GM19035 (cell line): ENCODE measurements around the gene VAMP8.
"Not testable (repeated sequence)": the region's sequence is repeated elsewhere in the genome, so short reads cannot be mapped to it uniquely, and the experiment has no call there.

Experiments used
- ATAC-seq: cut with Tn5 transposase; IDR thresholded peaks from one replicate; pipeline ENCODE4 v1.9.1; 2021; ENCODE audit not compliant: unreplicated experiment

VAMP8 gene

DNA sequence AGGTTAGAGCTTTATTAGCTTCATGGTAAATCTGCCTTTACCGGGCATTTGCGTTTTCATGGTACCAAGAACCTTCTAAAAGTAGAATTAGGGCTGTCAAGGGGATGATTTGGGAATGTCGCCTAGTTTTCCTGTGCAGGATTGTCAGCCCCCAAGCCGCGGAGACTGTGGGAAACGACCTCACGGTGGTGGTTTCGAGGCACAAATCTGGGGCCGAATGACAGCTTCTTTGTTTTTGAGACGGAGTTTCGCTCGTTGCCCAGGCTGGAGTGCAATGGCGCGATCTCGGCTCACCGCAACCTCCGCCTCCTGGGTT, 38.0 kb downstream of the VAMP8 start:
- no peak for ATAC-seq

DNA sequence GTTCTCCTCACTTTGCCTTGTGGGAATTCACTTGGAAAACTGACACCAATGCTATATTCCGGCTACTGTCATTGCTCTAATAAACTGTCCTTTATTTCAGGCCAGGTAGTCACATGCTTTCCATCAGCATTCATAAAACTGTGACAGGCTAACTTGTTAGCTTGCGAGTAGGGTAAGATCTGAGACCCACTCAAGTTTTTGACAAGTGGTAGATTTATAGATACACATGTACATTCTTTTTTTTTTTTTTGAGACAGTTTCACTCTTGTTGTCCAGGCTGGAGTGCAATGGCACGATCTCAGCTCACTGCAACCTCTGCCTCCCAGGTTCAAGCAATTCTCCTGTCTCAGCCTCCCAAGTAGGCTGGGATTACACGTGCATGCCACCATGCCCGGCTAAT, 40.3 kb downstream of the VAMP8 start:
- not testable (repeated sequence) for ATAC-seq

DNA sequence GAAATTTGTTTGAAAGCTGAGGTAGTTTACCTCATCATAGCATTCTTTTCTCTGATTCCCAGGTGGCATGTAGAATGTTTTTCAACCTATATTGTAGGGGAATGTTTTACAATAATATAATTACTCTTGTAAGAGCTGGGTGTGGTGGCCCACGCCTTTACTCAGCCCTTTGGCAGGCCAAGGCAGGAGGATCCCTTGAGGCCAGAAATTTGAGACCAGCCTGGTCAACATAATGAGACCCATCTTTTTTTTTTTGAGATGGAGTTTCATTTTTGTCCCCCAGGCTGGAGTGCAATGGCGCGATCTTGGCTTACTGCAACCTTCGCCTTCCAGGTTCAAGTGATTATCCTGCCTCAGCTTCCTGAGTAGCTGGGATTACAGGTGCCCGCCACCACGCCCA, 42.2 kb downstream of the VAMP8 start:
- no peak for ATAC-seq

DNA sequence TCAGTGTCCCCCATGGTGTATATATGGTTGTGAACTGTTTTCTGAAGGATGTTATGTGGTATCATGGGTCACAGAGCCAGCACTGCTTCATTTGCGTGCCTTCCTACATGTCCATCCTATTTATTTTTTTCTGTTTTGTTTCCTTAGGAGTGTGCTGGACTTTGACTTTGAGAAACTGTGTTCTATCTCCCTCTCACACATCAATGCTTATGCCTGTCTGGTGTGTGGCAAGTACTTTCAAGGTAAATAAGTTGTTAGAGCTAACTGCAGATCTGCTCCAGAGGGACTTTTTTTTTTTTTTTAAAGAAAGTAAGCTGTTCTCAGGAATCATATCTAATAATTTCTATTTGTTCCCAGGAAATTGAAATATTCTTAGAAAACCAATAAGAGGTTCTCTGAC, 44.0 kb downstream of the VAMP8 start:
- ATAC-seq, result no peak

DNA sequence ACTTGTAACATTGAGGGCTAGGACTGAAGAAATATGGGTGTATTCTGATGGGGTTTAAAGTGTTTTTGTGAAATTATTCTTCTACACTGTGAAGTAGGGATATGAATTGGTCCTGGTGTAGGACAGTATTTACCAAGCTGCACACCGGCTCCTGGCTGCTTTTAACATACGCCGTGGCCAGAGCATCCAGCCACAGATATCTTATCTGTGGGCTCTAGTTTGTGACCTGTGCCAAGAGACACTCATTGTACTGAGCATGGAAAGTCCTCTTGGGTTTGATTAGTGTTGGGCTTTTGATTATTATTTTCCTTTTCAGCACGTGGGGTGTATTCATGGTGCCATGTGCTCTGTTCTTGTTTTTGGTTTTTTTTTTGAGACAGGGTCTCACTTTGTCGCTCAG, 46.6 kb downstream of the VAMP8 start:
- ATAC-seq, result no peak

DNA sequence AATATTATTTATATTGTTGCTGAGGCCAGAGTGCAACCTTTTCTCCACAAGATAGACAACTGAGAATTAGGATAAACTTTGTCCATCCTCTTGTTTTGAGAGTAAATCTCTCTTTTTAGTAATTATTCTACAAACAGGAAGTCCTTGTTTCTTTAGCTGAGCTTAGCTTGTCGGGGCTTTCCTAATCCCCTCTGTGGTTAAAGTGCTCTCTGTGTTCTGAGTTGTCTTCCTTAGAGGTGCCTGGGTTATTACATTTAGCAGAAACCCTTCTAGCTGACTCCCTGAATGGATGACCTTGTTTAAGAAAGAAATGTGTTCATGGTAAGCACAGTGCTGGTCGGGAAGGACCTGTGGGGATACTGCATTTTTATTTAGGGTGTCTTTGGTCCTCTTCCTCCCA, 51.3 kb downstream of the VAMP8 start:
- ATAC-seq, result no peak

DNA sequence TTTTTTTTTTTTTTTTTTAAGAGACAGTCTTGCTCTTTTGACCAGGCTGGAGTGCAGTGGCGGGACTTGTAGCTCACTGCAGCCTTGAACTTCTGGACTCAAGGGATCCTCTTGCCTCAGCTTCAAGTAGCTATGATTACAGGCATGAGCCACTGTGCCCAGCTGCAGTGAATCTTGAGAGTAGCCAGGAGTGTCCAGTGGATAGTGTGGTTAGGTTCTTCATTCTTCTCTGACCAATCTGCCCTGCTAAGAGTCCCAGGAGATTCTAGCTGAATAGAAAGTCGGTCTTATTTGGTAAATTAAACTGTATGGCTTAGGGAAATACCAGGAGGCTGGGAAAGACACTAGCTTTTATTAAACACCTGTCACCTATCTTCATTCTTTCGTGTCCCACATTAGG, 53.9 kb downstream of the VAMP8 start:
- no peak for ATAC-seq
